Measurements from ENCODE around the gene LINS1. TPM values are rescaled to one million over a fixed set of nuclear protein-coding genes. Genes with fewer than 3 reads are reported as not detected.
"Not testable (repeated sequence)": the region's sequence is repeated elsewhere in the genome, so short reads cannot be mapped to it uniquely, and the experiment has no call there.

The LINS1 gene
- total and polyA plus RNA-seq, 2 donors from 2014 or later, result 8.8 to 20.6 TPM

DNA sequence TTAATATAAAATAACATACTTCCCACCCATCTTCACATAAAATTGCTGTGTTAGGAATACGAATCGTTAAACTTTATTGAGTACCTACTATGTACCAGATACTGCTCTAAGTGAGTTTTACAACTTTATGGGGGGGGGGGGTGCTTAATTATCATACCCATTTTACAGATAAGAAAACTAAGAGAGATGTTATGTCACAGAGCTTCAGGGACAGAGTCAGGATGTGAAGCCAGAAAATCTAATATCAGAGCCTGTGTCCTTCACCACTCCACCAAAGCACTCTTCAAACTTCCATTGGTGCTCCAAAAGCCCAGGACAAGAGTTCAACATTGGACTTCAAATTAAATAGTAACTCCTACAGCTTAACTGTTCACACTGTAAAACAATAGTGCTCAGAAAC is 8.6 kb downstream of the LINS1 start:
- Histone ChIP-seq H3K4me1 (ENCODE audit: control insufficient read depth in 2 of 3, insufficient read depth in 2 of 3, low read depth in 1 of 3, low read length in 3 of 3) (peaks cover 0 to 1% (median under 1%) of the 10 kb centered on the region in 3 donors), H3K27me3 (ENCODE audit: control insufficient read depth, insufficient read depth, low read length) (no peaks in the 10 kb centered on the region), H3K9ac (ENCODE audit: low read length in 3 of 3) (no peak overlapping the region), H3K36me3 (ENCODE audit: control insufficient read depth in 2 of 3, insufficient read depth in 3 of 3, low read length in 3 of 3) (no peaks in the 10 kb centered on the region), H3K9me3 (ENCODE audit: control insufficient read depth in 2 of 3, insufficient read depth in 1 of 3, low read length in 3 of 3) (peaks cover 0 to 14% (median 0%) of the 10 kb centered on the region in 3 donors), H3K4me3 (ENCODE audit: low read length in 3 of 3) (no peak overlapping the region), H3K27ac (ENCODE audit: low read depth in 2 of 2, low read length in 2 of 2) (no peak overlapping the region)
- intact Hi-C loops (cut with DNase I), result no loop called here
- no peak for FAIRE-seq
- DNase-seq, result no peak
- TF ChIP-seq, protein P1, sequence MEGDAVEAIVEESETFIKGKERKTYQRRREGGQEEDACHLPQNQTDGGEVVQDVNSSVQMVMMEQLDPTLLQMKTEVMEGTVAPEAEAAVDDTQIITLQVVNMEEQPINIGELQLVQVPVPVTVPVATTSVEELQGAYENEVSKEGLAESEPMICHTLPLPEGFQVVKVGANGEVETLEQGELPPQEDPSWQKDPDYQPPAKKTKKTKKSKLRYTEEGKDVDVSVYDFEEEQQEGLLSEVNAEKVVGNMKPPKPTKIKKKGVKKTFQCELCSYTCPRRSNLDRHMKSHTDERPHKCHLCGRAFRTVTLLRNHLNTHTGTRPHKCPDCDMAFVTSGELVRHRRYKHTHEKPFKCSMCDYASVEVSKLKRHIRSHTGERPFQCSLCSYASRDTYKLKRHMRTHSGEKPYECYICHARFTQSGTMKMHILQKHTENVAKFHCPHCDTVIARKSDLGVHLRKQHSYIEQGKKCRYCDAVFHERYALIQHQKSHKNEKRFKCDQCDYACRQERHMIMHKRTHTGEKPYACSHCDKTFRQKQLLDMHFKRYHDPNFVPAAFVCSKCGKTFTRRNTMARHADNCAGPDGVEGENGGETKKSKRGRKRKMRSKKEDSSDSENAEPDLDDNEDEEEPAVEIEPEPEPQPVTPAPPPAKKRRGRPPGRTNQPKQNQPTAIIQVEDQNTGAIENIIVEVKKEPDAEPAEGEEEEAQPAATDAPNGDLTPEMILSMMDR (IDR thresholded peaks at IDR 0.05; ENCODE audit: borderline replicate concordance, extremely low read depth, insufficient read depth), result no peak

DNA sequence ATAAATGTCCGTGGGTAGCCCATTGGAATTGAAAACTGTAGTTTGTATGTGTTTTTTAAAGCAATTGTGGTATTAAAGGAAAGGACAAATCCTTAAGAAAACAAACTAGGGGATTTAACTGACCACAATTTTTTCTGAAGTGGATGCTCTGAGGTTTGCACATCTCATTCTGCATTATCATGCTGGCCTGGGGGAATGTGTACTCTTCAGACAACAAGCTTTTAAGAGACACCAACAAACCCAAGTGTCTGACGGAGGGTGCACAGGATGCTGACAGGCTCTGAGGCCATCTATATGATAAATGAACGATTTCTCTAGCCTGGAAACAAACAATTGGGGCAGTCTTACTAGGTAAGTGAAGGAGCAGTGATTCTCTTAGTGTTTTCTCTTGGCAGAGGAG is 9.1 kb downstream of the LINS1 start:
- Histone ChIP-seq H3K4me1 (ENCODE audit: control insufficient read depth in 2 of 3, insufficient read depth in 2 of 3, low read depth in 1 of 3, low read length in 3 of 3) (no peaks in the 10 kb centered on the region), H3K36me3 (ENCODE audit: control insufficient read depth in 2 of 3, insufficient read depth in 3 of 3, low read length in 3 of 3) (no peaks in the 10 kb centered on the region), H3K27ac (ENCODE audit: low read depth in 2 of 2, low read length in 2 of 2) (no peak overlapping the region), H3K9ac (ENCODE audit: low read length in 3 of 3) (no peak overlapping the region), H3K4me3 (ENCODE audit: low read length in 3 of 3) (no peak overlapping the region), H3K27me3 (ENCODE audit: control insufficient read depth, insufficient read depth, low read length) (no peaks in the 10 kb centered on the region), H3K9me3 (ENCODE audit: control insufficient read depth in 2 of 3, insufficient read depth in 1 of 3, low read length in 3 of 3) (peaks cover 0 to 15% (median 0%) of the 10 kb centered on the region in 3 donors)
- no peak for DNase-seq
- intact Hi-C loops (cut with DNase I), result no loop called here
- TF ChIP-seq, protein P1 (IDR thresholded peaks at IDR 0.05; ENCODE audit: borderline replicate concordance, extremely low read depth, insufficient read depth), result no peak
- no peak for FAIRE-seq

DNA sequence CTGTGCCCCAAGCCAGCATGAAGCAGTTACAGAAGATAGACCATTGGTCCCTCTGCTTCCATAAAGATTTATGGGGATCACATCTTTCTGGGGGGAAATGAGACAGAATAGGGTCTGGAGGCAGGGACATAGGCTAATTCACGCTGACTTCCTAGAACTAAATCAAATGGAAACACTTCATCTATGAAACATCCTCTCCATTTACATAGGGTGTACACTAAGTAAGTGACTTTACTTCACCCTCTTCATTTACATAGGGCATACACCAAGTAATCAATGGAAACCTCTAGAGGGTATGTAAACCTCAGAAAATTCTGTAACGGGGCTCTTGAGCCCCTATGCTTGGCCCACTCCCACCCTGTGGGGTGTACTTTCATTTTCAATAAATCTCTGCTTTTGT is 10.1 kb downstream of the LINS1 start:
- Histone ChIP-seq H3K9me3 (ENCODE audit: control insufficient read depth in 2 of 3, insufficient read depth in 1 of 3, low read length in 3 of 3) (peaks cover 0 to 15% (median 0%) of the 10 kb centered on the region in 3 donors), H3K27me3 (ENCODE audit: control insufficient read depth, insufficient read depth, low read length) (no peaks in the 10 kb centered on the region), H3K4me1 (ENCODE audit: control insufficient read depth in 2 of 3, insufficient read depth in 2 of 3, low read depth in 1 of 3, low read length in 3 of 3) (no peaks in the 10 kb centered on the region), H3K36me3 (ENCODE audit: control insufficient read depth in 2 of 3, insufficient read depth in 3 of 3, low read length in 3 of 3) (no peaks in the 10 kb centered on the region), H3K4me3 (ENCODE audit: low read length in 3 of 3) (no peak overlapping the region), H3K9ac (ENCODE audit: low read length in 3 of 3) (no peak overlapping the region), H3K27ac (ENCODE audit: low read depth in 2 of 2, low read length in 2 of 2) (no peak overlapping the region)
- no peak for FAIRE-seq
- TF ChIP-seq, protein P1 (IDR thresholded peaks at IDR 0.05; ENCODE audit: borderline replicate concordance, extremely low read depth, insufficient read depth), result no peak
- intact Hi-C loops (cut with DNase I), result no loop called here
- no peak for DNase-seq

DNA sequence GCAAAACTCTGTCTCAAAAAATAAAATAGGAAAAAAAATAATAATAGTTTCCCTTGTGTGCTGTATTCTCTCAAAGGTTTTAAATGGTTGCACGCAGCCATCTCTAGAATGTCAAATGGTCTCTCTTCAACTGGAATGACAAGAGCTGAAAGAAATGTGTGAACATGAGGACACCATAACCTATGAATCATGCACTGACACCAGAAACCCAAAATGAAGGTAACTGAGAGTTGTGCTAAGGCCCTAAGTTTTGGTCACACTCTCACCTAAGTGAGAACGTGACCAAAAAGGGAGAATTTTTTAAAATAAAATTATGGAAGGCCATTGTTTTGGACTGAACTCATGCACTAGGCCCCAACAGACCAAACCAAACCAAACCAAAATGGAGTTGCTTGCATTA is 10.8 kb downstream of the LINS1 start:
- FAIRE-seq; H3K4me1 ChIP-seq (ENCODE audit: control insufficient read depth in 2 of 3, insufficient read depth in 2 of 3, low read depth in 1 of 3, low read length in 3 of 3); DNase-seq; H3K9ac ChIP-seq (ENCODE audit: low read length in 3 of 3); H3K27me3 ChIP-seq (ENCODE audit: control insufficient read depth, insufficient read depth, low read length); H3K27ac ChIP-seq (ENCODE audit: low read depth in 2 of 2, low read length in 2 of 2); H3K4me3 ChIP-seq (ENCODE audit: low read length in 3 of 3); H3K36me3 ChIP-seq (ENCODE audit: control insufficient read depth in 2 of 3, insufficient read depth in 3 of 3, low read length in 3 of 3); intact Hi-C loops (cut with DNase I): not testable (repeated sequence)
- peaks cover 0 to 15% (median 0%) of the 10 kb centered on the region in 3 donors for H3K9me3 ChIP-seq (ENCODE audit: control insufficient read depth in 2 of 3, insufficient read depth in 1 of 3, low read length in 3 of 3)

Measured in kidney (tissue), 14 donors.